GM11168 (cell line): Measurements from ENCODE around the gene TYROBP.
"Not testable (repeated sequence)": the region's sequence is repeated elsewhere in the genome, so short reads cannot be mapped to it uniquely, and the experiment has no call there.

ENCODE experiments used
- in situ Hi-C: fragments of 300-500 bp; cut with MboI; formaldehyde crosslinking; loops from one replicate; pipeline ENCODE4 v1.12.0; 2022; ENCODE audit warnings: low sequenced_read_pairs; ENCODE audit not compliant: unreplicated experiment

TYROBP gene

GRCh38 chr19:35908010-35908441 is at the start of gene TYROBP:
Gene TYROBP (minus strand): TSS chr19:35908295. CDS start chr19:35908228, 67 bp downstream.
- in situ Hi-C loops: no loop called here

GRCh38 chr19:35957411-35957810 is 49.3 kb upstream of the TYROBP start:
- in situ Hi-C loops: not testable (repeated sequence)

DNA sequence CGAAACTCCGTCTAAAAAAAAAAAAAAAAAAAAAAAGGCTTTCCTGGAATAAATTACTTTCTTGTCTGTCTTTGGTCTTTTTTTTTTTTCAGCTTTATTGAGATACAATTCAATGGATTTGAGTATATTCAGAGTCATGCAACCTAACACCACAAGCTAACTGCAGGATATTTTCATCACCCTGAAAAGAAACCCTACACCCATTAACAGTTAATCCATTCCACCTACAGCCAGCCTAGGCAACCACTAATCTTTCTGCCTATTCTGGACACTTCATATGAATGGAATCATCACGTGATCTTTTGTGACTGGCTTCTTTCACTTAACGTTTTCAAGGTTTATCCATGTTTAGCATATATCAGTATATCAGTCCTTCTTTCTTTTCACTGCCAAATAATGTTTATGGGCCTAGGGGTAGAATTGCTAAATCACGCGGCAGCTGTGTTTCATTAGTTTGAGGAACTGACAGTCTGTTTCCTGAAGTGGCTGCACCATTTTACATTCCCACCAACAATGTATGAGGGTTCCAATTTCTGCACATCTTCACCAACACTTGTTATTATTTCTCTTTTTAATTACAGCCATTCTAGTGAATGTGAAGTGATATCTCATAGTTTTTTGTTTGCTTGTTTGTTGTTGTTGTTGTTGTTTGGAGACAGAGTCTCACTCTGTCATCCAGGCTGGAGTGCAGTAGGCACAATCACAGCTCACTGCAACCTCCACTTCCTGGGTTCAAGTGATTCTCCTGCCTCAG is 48.0 kb upstream of the TYROBP start:
- in situ Hi-C loops: no loop called here

DNA sequence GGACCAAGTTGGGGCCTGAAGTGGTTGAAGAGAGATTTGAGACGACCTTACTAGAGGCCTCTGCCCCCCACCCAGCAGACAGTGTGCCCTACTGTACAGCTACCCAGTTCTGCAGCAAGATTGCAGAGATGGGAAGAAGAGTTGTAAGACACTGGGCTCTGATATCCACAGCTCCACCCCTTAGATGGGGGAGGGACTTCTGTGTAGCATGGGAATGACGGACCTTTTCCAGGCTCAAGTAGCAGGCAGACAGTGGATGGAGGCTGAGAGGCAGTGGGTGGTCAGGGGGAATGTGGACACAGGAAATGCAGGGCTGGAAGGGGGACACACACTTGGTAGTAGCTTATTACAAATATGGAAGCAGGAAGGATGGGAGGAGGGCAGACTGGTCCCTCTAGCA is 41.0 kb upstream of the TYROBP start:
- in situ Hi-C loops: no loop called here

DNA sequence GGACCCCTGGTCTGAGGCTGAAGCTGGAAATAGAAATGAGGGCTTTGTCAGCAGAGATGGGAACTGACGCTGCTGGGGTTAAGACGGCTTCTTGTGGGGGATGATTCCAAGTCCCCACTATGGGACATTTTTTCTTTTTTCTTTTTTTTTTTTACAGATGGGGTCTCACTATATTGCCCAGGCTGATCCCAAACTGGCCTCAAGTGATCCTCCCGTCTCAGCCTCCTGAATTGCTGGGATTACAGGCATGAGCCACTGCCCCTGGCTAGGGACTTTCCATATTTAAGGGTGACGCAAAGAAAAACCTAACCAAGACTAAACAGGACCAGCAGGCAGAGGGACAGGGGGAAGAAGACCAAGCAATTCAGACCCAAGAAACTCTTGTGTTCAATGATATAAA is 38.1 kb upstream of the TYROBP start:
- in situ Hi-C loops: no loop called here

GRCh38 chr19:35945121-35945790 is 37.2 kb upstream of the TYROBP start:
- in situ Hi-C loops: no loop called here

GRCh38 chr19:35944556-35944955 is 36.5 kb upstream of the TYROBP start:
- in situ Hi-C loops: no loop called here

DNA sequence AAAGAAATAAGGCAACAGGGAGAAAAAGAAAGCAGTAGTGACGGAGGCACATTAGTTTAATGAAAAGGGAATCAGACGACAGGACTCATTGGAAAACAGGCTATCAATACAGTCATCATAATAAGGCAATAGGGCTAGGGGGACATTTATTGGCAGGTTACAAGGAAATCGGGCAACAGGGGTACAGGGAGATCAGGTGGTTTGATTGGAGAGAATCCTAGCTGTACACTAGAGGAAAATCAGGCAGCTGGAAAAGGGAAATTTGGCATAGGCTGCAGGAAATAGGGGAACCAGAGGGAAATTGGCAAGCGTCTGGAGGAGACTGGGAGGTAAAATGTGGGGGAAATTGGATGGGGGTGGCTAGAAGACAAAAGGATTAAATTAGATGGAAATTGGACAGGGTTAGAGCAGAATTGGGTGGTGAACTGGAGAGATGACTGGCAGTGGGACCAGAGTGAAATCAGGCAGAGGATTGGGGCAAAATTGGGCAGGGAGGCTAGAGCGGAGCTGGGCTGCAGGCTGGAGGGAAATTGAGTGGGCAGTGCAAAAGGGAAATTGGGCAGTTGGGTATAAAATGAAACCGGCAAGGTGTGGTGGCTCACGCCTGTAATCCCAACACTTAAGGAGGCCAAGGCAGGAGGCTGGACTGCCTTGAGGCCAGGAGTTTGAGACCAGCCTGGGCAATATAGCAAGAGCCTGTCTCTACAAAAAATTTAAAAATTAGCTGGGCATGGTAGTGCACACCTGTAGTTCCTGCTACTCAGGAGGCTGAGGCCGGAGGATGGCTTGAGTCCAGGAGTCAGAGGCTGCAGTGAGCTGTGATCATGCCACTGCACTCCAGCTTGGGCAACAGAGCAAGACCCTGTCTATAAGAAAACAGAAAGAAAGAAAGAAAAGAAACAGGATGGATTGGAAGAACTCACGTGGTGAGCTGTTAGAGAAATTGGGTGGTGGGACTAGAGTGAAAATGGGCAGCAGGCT is 35.5 kb upstream of the TYROBP start:
- in situ Hi-C loops: no loop called here

- in situ Hi-C loops: no loop called here
Observed at GRCh38 chr19:35942235-35942634, 34.1 kb upstream of the TYROBP start.

- in situ Hi-C loops: no loop called here
Observed at GRCh38 chr19:35940839-35941238, 32.7 kb upstream of the TYROBP start.

- in situ Hi-C loops: no loop called here
Observed at GRCh38 chr19:35940078-35940775, 32.1 kb upstream of the TYROBP start.

DNA sequence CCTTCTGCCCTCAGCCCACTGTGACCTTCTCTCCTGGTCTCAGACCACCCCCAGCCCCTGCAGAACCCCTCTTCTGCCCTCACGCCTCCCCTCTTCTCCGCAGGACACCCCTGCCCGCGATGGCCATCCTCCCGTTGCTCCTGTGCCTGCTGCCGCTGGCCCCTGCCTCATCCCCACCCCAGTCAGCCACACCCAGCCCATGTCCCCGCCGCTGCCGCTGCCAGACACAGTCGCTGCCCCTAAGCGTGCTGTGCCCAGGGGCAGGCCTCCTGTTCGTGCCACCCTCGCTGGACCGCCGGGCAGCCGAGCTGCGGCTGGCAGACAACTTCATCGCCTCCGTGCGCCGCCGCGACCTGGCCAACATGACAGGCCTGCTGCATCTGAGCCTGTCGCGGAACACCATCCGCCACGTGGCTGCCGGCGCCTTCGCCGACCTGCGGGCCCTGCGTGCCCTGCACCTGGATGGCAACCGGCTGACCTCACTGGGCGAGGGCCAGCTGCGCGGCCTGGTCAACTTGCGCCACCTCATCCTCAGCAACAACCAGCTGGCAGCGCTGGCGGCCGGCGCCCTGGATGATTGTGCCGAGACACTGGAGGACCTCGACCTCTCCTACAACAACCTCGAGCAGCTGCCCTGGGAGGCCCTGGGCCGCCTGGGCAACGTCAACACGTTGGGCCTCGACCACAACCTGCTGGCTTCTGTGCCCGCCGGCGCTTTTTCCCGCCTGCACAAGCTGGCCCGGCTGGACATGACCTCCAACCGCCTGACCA is 31.4 kb upstream of the TYROBP start:
- in situ Hi-C loops: no loop called here

GRCh38 chr19:35938282-35939224 is 30.5 kb upstream of the TYROBP start:
- in situ Hi-C loops: no loop called here

GRCh38 chr19:35937345-35938281 is 29.5 kb upstream of the TYROBP start:
- in situ Hi-C loops: no loop called here

GRCh38 chr19:35936738-35937268 is 28.7 kb upstream of the TYROBP start:
- in situ Hi-C loops: no loop called here

- in situ Hi-C loops: no loop called here
Observed at GRCh38 chr19:35935911-35936737, 28.0 kb upstream of the TYROBP start, which contains the start of gene LRFN3. Gene LRFN3 (plus strand): TSS chr19:35936374. CDS start chr19:35939426, 3,052 bp downstream.
